Neuronal stem cell (in vitro differentiated cells): ENCODE measurements around the gene DUOX2.

Experiments used
- DNase-seq: peaks from one replicate; pipeline ENCODE4 v3.0.0-alpha.2; 2013; ENCODE audit warnings: low spot score
- H2AFZ ChIP-seq: one replicate; pipeline ENCODE4 v1.6.1; 2013; ENCODE audit warnings: mild to moderate bottlenecking, low read length, inconsistent platforms
- H2AK5ac ChIP-seq: 2 replicates; pipeline ENCODE4 v1.6.1; 2013; ENCODE audit warnings: low read depth, mild to moderate bottlenecking, inconsistent platforms, low read length, moderate library complexity, mixed read lengths
- H2BK120ac ChIP-seq: 2 replicates; pipeline ENCODE4 v1.6.1; 2013; ENCODE audit warnings: low read depth, mild to moderate bottlenecking, inconsistent platforms, low read length, moderate library complexity, mixed read lengths
- H2BK12ac ChIP-seq: one replicate; pipeline ENCODE4 v1.6.1; 2013; ENCODE audit warnings: low read length, inconsistent platforms
- H2BK15ac ChIP-seq: 2 replicates; pipeline ENCODE4 v1.6.1; 2013; ENCODE audit warnings: mild to moderate bottlenecking, low read length, inconsistent platforms, mixed read lengths
- H2BK5ac ChIP-seq: one replicate; pipeline ENCODE4 v1.6.1; 2013; ENCODE audit warnings: inconsistent platforms, mild to moderate bottlenecking, low read length, moderate library complexity
- H3K14ac ChIP-seq: one replicate; pipeline ENCODE4 v1.6.1; 2013; ENCODE audit warnings: low read length, inconsistent platforms
- H3K18ac ChIP-seq: 2 replicates; pipeline ENCODE4 v1.6.1; 2013; ENCODE audit warnings: low read length, inconsistent platforms
- H3K23ac ChIP-seq: 2 replicates; pipeline ENCODE4 v1.6.1; 2013; ENCODE audit warnings: low read depth, mild to moderate bottlenecking, mixed read lengths, low read length, inconsistent platforms; ENCODE audit not compliant: poor library complexity
- H3K27ac ChIP-seq: replicated peaks from 3 replicates; pipeline ENCODE4 v1.5.1; 2013; ENCODE audit warnings: low read length, inconsistent platforms
- H3K27me3 ChIP-seq, 3 experiments: 2 replicates each; pipeline ENCODE4 v1.6.1; 2013; ENCODE audit warnings: low read length in 3 of 3, mild to moderate bottlenecking in 2 of 3, inconsistent platforms in 1 of 3, low read depth in 1 of 3, mixed read lengths in 1 of 3, moderate library complexity in 1 of 3; ENCODE audit not compliant: control insufficient read depth in 3 of 3, insufficient read depth in 3 of 3
- H3K36me3 ChIP-seq, 2 donors: replicated peaks in 1 of 2; 2 replicates each; pipeline ENCODE4 v1.6.1; 2013; ENCODE audit warnings: low read length in 2 of 2; ENCODE audit not compliant: control insufficient read depth in 2 of 2, insufficient read depth in 2 of 2
- H3K4ac ChIP-seq: 2 replicates; pipeline ENCODE4 v1.6.1; 2013; ENCODE audit warnings: inconsistent platforms, mild to moderate bottlenecking, low read length, moderate library complexity
- H3K4me1 ChIP-seq, 2 donors: 1 replicate in 1 of 2; 2 replicates in 1 of 2; pipeline ENCODE4 v1.6.1; 2013; ENCODE audit warnings: low read length in 2 of 2, low read depth in 1 of 2; ENCODE audit not compliant: control insufficient read depth in 2 of 2, insufficient read depth in 1 of 2
- H3K4me2 ChIP-seq: one replicate; pipeline ENCODE4 v1.6.1; 2013; ENCODE audit warnings: mild to moderate bottlenecking, low read length, inconsistent platforms; ENCODE audit not compliant: insufficient read depth, poor library complexity, severe bottlenecking
- H3K4me3 ChIP-seq, 2 donors: 2 replicates each; pipeline ENCODE4 v1.5.1; 2013; ENCODE audit warnings: low read length in 2 of 2, mild to moderate bottlenecking in 2 of 2, inconsistent platforms in 1 of 2, moderate library complexity in 1 of 2
- H3K79me1 ChIP-seq: one replicate; pipeline ENCODE4 v1.6.1; 2013; ENCODE audit warnings: low read depth, mild to moderate bottlenecking, inconsistent platforms, low read length, moderate library complexity
- H3K9ac ChIP-seq: one replicate; pipeline ENCODE4 v1.6.1; 2013; ENCODE audit warnings: mild to moderate bottlenecking, low read depth, low read length, inconsistent platforms; ENCODE audit not compliant: poor library complexity
- H3K9me3 ChIP-seq, 2 donors: replicated peaks in 1 of 2; 2 replicates each; pipeline versions ENCODE3 to v1.6.1; 2013; ENCODE audit warnings: low read length in 2 of 2, mild to moderate bottlenecking in 2 of 2, inconsistent platforms in 1 of 2, low read depth in 1 of 2, mixed read lengths in 1 of 2, moderate library complexity in 1 of 2; ENCODE audit not compliant: control insufficient read depth in 2 of 2, insufficient read depth in 1 of 2
- H4K8ac ChIP-seq: one replicate; pipeline ENCODE4 v1.6.1; 2013; ENCODE audit warnings: low read depth, mild to moderate bottlenecking, inconsistent platforms, low read length, moderate library complexity
- H4K91ac ChIP-seq: one replicate; pipeline ENCODE4 v1.6.1; 2013; ENCODE audit warnings: low read length, low read depth, mild to moderate bottlenecking, inconsistent platforms; ENCODE audit not compliant: poor library complexity
- WGBS, 2 donors: extraction: QIAGEN DNeasy Blood & Tissue Kit; methylation state at CpG; one replicate each; pipeline ENCODE4 v1.1.7; 2013; ENCODE audit warnings: missing lambda C conversion rate in 2 of 2, mixed read lengths in 1 of 2; ENCODE audit not compliant: insufficient read length in 2 of 2, insufficient replicate concordance in 1 of 2; ENCODE audit errors: extremely low coverage in 2 of 2; 5-methylcytosine and 5-hydroxymethylcytosine counted together

The DUOX2 gene

GRCh38 chr15:45147606-45148005 is 33.6 kb upstream of the DUOX2 start:
- H4K91ac ChIP-seq: no peak overlapping the region
- H4K8ac ChIP-seq: no peak overlapping the region
- H3K4me3 ChIP-seq: no peak overlapping the region
- H3K27me3 ChIP-seq: peaks cover 0 to 23% (median 2%) of the 10 kb centered on the region in 3 experiments
- H3K4me2 ChIP-seq: no peak overlapping the region
- no peak overlapping the region for H3K23ac ChIP-seq
- no peak overlapping the region for H3K27ac ChIP-seq
- H3K79me1 ChIP-seq: no peaks in the 10 kb centered on the region
- no CpG with 5 or more reads among the region's 7 CpGs for WGBS, 2 donors
- H3K4me1 ChIP-seq: peaks cover 0 to 5% of the 10 kb centered on the region in 2 donors
- H3K9me3 ChIP-seq: no peaks in the 10 kb centered on the region
- H2BK5ac ChIP-seq: no peak overlapping the region
- H2BK120ac ChIP-seq: no peak overlapping the region
- H2AK5ac ChIP-seq: no peak overlapping the region
- no peak overlapping the region for H2AFZ ChIP-seq
- no peak overlapping the region for H3K18ac ChIP-seq
- H2BK15ac ChIP-seq: no peak overlapping the region
- H3K36me3 ChIP-seq: no peaks in the 10 kb centered on the region
- no peak overlapping the region for H3K4ac ChIP-seq
- no peak for DNase-seq
- H3K9ac ChIP-seq: no peak overlapping the region
- H2BK12ac ChIP-seq: no peak overlapping the region
- H3K14ac ChIP-seq: no peak overlapping the region

DNA sequence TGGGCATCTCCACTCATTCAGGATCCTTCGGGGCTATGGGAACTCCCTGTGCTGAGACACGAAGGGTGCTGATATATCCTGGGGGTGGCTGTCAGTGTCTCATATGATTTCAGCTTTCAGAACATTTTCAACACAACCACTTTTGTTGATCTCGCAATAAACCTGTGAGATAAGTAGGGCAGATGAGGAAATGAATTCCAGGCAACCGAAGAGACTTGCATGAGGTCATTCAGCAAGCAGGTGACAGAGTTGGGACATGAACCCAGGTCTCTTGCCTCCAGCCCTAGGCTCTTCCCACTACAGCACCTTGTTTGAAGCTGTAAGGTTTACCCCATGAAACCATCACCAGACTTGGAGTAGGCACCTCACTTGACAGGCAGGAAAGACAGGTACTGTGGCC is 32.4 kb upstream of the DUOX2 start:
- H3K9me3 ChIP-seq: no peaks in the 10 kb centered on the region
- no peak overlapping the region for H2BK12ac ChIP-seq
- no peak overlapping the region for H3K23ac ChIP-seq
- no peak for DNase-seq
- peaks cover 0 to 32% (median 2%) of the 10 kb centered on the region in 3 experiments for H3K27me3 ChIP-seq
- no peak overlapping the region for H2BK15ac ChIP-seq
- WGBS, 2 donors: no CpG with 5 or more reads among the region's 4 CpGs
- no peak overlapping the region for H4K8ac ChIP-seq
- no peak overlapping the region for H2BK120ac ChIP-seq
- H4K91ac ChIP-seq: no peak overlapping the region
- H3K14ac ChIP-seq: no peak overlapping the region
- no peak overlapping the region for H3K4me2 ChIP-seq
- no peak overlapping the region for H3K4ac ChIP-seq
- H3K79me1 ChIP-seq: no peaks in the 10 kb centered on the region
- H2AK5ac ChIP-seq: no peak overlapping the region
- no peak overlapping the region for H3K27ac ChIP-seq
- no peak overlapping the region for H3K9ac ChIP-seq
- H2AFZ ChIP-seq: no peak overlapping the region
- no peak overlapping the region for H3K18ac ChIP-seq
- peaks cover 0 to 5% of the 10 kb centered on the region in 2 donors for H3K4me1 ChIP-seq
- no peak overlapping the region for H2BK5ac ChIP-seq
- H3K4me3 ChIP-seq: no peak overlapping the region
- no peaks in the 10 kb centered on the region for H3K36me3 ChIP-seq

DNA sequence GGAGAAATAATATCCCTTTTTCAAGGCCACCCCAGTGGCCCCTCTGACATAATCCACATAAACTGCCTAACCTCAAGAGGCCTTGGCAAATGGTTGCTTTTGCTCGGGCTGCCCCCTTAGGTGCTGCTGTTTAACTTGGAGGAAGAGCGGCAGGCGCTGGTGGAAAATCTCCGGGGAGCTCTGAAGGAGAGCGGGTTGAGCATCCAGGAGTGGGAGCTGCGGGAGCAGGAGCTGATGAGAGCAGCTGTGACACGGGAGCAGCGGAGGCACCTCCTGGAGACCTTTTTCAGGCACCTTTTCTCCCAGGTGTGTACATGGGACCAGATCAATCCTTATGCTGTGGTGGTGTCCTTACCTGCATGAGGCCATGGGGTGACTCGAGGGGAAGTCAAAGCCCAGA is 30.8 kb upstream of the DUOX2 start:
- no peak overlapping the region for H4K91ac ChIP-seq
- H4K8ac ChIP-seq: no peak overlapping the region
- no peak for DNase-seq
- no peaks in the 10 kb centered on the region for H3K36me3 ChIP-seq
- H2AK5ac ChIP-seq: no peak overlapping the region
- H3K23ac ChIP-seq: no peak overlapping the region
- WGBS, 2 donors: no CpG with 5 or more reads among the region's 9 CpGs
- no peak overlapping the region for H2BK15ac ChIP-seq
- H3K4me2 ChIP-seq: no peak overlapping the region
- H3K4ac ChIP-seq: no peak overlapping the region
- H2BK12ac ChIP-seq: no peak overlapping the region
- no peak overlapping the region for H3K18ac ChIP-seq
- H3K79me1 ChIP-seq: no peaks in the 10 kb centered on the region
- no peaks in the 10 kb centered on the region for H3K9me3 ChIP-seq
- no peak overlapping the region for H3K9ac ChIP-seq
- no peak overlapping the region for H2BK5ac ChIP-seq
- H3K27ac ChIP-seq: no peak overlapping the region
- H3K14ac ChIP-seq: no peak overlapping the region
- H3K4me1 ChIP-seq: peaks cover 0 to 5% of the 10 kb centered on the region in 2 donors
- H2BK120ac ChIP-seq: no peak overlapping the region
- H3K27me3 ChIP-seq: peaks cover 0 to 47% (median 0%) of the 10 kb centered on the region in 3 experiments
- no peak overlapping the region for H2AFZ ChIP-seq
- no peak overlapping the region for H3K4me3 ChIP-seq

DNA sequence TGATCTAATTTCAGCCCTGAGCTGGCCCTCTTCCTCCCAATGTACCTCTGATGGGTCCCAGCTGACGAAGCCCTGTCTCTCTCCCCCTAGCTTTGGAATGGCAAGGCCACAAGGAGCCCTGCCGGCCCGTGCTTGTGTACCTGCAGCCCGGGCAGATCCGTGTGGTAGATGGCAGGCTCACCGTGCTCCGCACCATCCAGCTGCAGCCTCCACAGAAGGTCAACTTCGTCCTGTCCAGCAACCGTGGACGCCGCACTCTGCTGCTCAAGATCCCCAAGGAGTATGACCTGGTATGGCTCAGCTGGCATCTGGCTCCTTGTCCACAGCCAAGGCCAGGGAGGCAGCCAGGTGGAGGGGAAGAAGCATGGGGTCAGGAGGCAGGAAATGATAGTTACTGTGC is 30.0 kb upstream of the DUOX2 start:
- Histone ChIP-seq H2AFZ (no peak overlapping the region), H3K14ac (no peak overlapping the region), H3K36me3 (no peaks in the 10 kb centered on the region), H2BK12ac (no peak overlapping the region), H3K4me2 (no peak overlapping the region), H2AK5ac (no peak overlapping the region), H2BK120ac (no peak overlapping the region), H3K27ac (no peak overlapping the region), H3K4me1 (peaks cover 0 to 4% of the 10 kb centered on the region in 2 donors), H2BK5ac (no peak overlapping the region), H4K91ac (no peak overlapping the region), H3K27me3 (peaks cover 0 to 55% (median 0%) of the 10 kb centered on the region in 3 experiments), H2BK15ac (no peak overlapping the region), H3K4ac (no peak overlapping the region), H3K4me3 (no peak overlapping the region), H3K9ac (no peak overlapping the region), H3K79me1 (no peaks in the 10 kb centered on the region), H3K23ac (no peak overlapping the region), H3K18ac (no peak overlapping the region), H4K8ac (no peak overlapping the region), H3K9me3 (no peaks in the 10 kb centered on the region)
- no CpG with 5 or more reads among the region's 11 CpGs for WGBS, 2 donors
- DNase-seq: no peak
